IMR-90 (cell line): ENCODE results near the gene CAMKMT. TPM values are rescaled to one million over a fixed set of nuclear protein-coding genes. Genes with fewer than 3 reads are reported as not detected.

ENCODE experiments used
- ATAC-seq: fragments of 200-7000 bp; cut with Tn5 transposase; 2 replicates; pipeline ENCODE4 v1.9.1; 2020; ENCODE audit warnings: low read depth, mild to moderate bottlenecking, moderate library complexity
- BruUV-seq: library from RNA; stranded (reverse); fragments of 400-500 nt; replicated peaks from 2 replicates; lab custom pipeline; 2021; lab: Mats Ljungman, UMichigan
- CTCF ChIA-PET: fragments of 300-600 bp; formaldehyde crosslinking; extraction: SDS; loops from one replicate; lab custom pipeline; 2021; ENCODE audit warnings: antibody characterized with exemption; lab: Yijun Ruan, JAX
- POLR2A ChIA-PET: fragments of 300-600 bp; sonication (Branson Sonifier 250); formaldehyde crosslinking; loops from one replicate; lab custom pipeline; 2022; ENCODE audit warnings: antibody characterized with exemption; ENCODE audit not compliant: unreplicated experiment; lab: Charles Lee
- DNase-seq: peaks from one replicate; pipeline ENCODE4 v3.0.0; 2013
- H2AFZ ChIP-seq: replicated peaks from 2 replicates; pipeline ENCODE3; 2013; ENCODE audit warnings: low read length, mild to moderate bottlenecking; ENCODE audit not compliant: poor library complexity
- H2AK5ac ChIP-seq: 2 replicates; pipeline ENCODE4 v1.6.1; 2013; ENCODE audit warnings: low read depth, low read length, inconsistent platforms
- H2AK9ac ChIP-seq: replicated peaks from 2 replicates; pipeline ENCODE3; 2013; ENCODE audit warnings: mild to moderate bottlenecking, low read depth, low read length, moderate library complexity; ENCODE audit not compliant: poor library complexity
- H2BK120ac ChIP-seq: 2 replicates; pipeline ENCODE4 v1.6.1; 2013; ENCODE audit warnings: low read depth, low read length, inconsistent platforms
- H2BK15ac ChIP-seq: 3 replicates; pipeline ENCODE4 v1.6.1; 2013; ENCODE audit warnings: low read depth, low read length, inconsistent platforms
- H2BK20ac ChIP-seq: 2 replicates; pipeline ENCODE4 v1.6.1; 2013; ENCODE audit warnings: low read depth, mild to moderate bottlenecking, inconsistent platforms, low read length, moderate library complexity
- H2BK5ac ChIP-seq: 2 replicates; pipeline ENCODE4 v1.6.1; 2013; ENCODE audit warnings: mild to moderate bottlenecking, low read depth, low read length, inconsistent platforms; ENCODE audit not compliant: poor library complexity, severe bottlenecking
- H3K14ac ChIP-seq: replicated peaks from 2 replicates; pipeline ENCODE4 v1.6.1; 2013; ENCODE audit warnings: low read depth, low read length, inconsistent platforms
- H3K18ac ChIP-seq: 2 replicates; pipeline ENCODE4 v1.6.1; 2013; ENCODE audit warnings: low read depth, low read length, control low read depth
- H3K23ac ChIP-seq: 2 replicates; pipeline ENCODE4 v1.6.1; 2013; ENCODE audit warnings: low read depth, low read length, inconsistent platforms
- H3K27ac ChIP-seq: 2 replicates; pipeline ENCODE4 v1.5.1; 2013; ENCODE audit warnings: mild to moderate bottlenecking, control low read depth, low read length; ENCODE audit not compliant: insufficient read depth
- H3K27me3 ChIP-seq: 2 replicates; pipeline ENCODE4 v1.6.1; 2013; ENCODE audit warnings: low read length; ENCODE audit not compliant: control insufficient read depth, insufficient read depth
- H3K36me3 ChIP-seq: 2 replicates; pipeline ENCODE4 v1.6.1; 2013; ENCODE audit warnings: low read length, mixed read lengths; ENCODE audit not compliant: control insufficient read depth, insufficient read depth
- H3K4ac ChIP-seq: 2 replicates; pipeline ENCODE4 v1.6.1; 2013; ENCODE audit warnings: low read depth, low read length, inconsistent platforms
- H3K4me1 ChIP-seq: 2 replicates; pipeline ENCODE4 v1.6.1; 2013; ENCODE audit warnings: low read length, mixed read lengths; ENCODE audit not compliant: control insufficient read depth, insufficient read depth
- H3K4me2 ChIP-seq: 2 replicates; pipeline ENCODE4 v1.6.1; 2013; ENCODE audit warnings: low read depth, mild to moderate bottlenecking, control low read depth, low read length, moderate library complexity
- H3K4me3 ChIP-seq: 2 replicates; pipeline ENCODE4 v1.5.1; 2013; ENCODE audit warnings: low read depth, mild to moderate bottlenecking, control low read depth, low read length, moderate library complexity; ENCODE audit not compliant: insufficient read depth
- H3K56ac ChIP-seq: 2 replicates; pipeline ENCODE4 v1.6.1; 2013; ENCODE audit warnings: low read length, inconsistent platforms; ENCODE audit not compliant: insufficient read depth; ENCODE audit errors: extremely low read depth
- H3K79me1 ChIP-seq, 2 experiments: 2 replicates each; pipeline ENCODE4 v1.6.1; 2013; ENCODE audit warnings: low read length in 2 of 2, inconsistent platforms in 1 of 2, low read depth in 1 of 2
- H3K9ac ChIP-seq: 2 replicates; pipeline ENCODE4 v1.6.1; 2013; ENCODE audit warnings: low read depth, low read length, control low read depth
- H3K9me1 ChIP-seq: 2 replicates; pipeline ENCODE4 v1.6.1; 2013; ENCODE audit warnings: low read length, inconsistent platforms; ENCODE audit not compliant: insufficient read depth
- H3K9me3 ChIP-seq: 2 replicates; pipeline ENCODE4 v1.6.1; 2013; ENCODE audit warnings: low read length; ENCODE audit not compliant: control insufficient read depth, insufficient read depth
- H4K20me1 ChIP-seq: 2 replicates; pipeline ENCODE4 v1.6.1; 2013; ENCODE audit warnings: low read length, inconsistent platforms; ENCODE audit not compliant: insufficient read depth
- H4K5ac ChIP-seq: 2 replicates; pipeline ENCODE4 v1.6.1; 2013; ENCODE audit warnings: mild to moderate bottlenecking, low read depth, low read length, control low read depth
- H4K8ac ChIP-seq, 2 experiments: 2 replicates each; pipeline ENCODE4 v1.6.1; 2013; ENCODE audit warnings: low read depth in 2 of 2, low read length in 2 of 2, control low read depth in 1 of 2, inconsistent platforms in 1 of 2
- H4K91ac ChIP-seq: 2 replicates; pipeline ENCODE4 v1.6.1; 2013; ENCODE audit warnings: low read depth, low read length, inconsistent platforms; ENCODE audit not compliant: insufficient read depth
- ELK1 ChIP-seq: fragments of 150-350 bp; IDR thresholded peaks from 2 replicates; pipeline ENCODE4 v1.6.1; 2016; ENCODE audit warnings: low read depth, mild to moderate bottlenecking, low read length, moderate library complexity, borderline replicate concordance
- WGBS, 2 experiments: methylation state at CpG; one replicate each; pipeline versions ENCODE4 v1.1.5 to v1.1.7; 2013; ENCODE audit warnings: missing lambda C conversion rate in 2 of 2; ENCODE audit not compliant: insufficient read length in 1 of 2; ENCODE audit errors: extremely low coverage in 2 of 2; 5-methylcytosine and 5-hydroxymethylcytosine counted together
- dilution Hi-C: fragments of 300-500 bp; cut with HindIII; formaldehyde crosslinking; loops from one replicate; pipeline ENCODE4 v1.14.3; 2018; ENCODE audit warnings: low sequenced_read_pairs; ENCODE audit not compliant: unreplicated experiment
- in situ Hi-C: fragments of 300-500 bp; cut with MboI; formaldehyde crosslinking; loops from 3 replicates; pipeline ENCODE4 v1.14.3; 2019; ENCODE audit warnings: low sequenced_read_pairs, inconsistent platforms, mixed read lengths
- intact Hi-C: fragments of 100-400 bp; cut with micrococcal nuclease; formaldehyde crosslinking; loops from 2 replicates; pipeline ENCODE4 v1.10.0; 2022
- polyA plus RNA-seq, 3 experiments: library from polyadenylated mRNA; depleted of rRNA; stranded (reverse); fragments of >200 nt; gene quantifications; 2 replicates each; pipeline ENCODE4 v1.2.3, GENCODE V29; 2012; ENCODE audit warnings: low replicate concordance in 1 of 3
- total RNA-seq: library from RNA; depleted of rRNA; stranded (reverse); fragments of >200 nt; gene quantifications from 2 replicates; pipeline ENCODE4 v1.2.3, GENCODE V29; 2012

The CAMKMT gene
- total and polyA plus RNA-seq, 2 of the 4 experiments (the other 2 are of a cell fraction), result 4.4 to 6.8 TPM

- ATAC-seq, result no peak
- no peaks in the 10 kb centered on the region for H4K20me1 ChIP-seq
- no peaks in the 10 kb centered on the region for H3K36me3 ChIP-seq
- H3K18ac ChIP-seq, result no peak overlapping the region
- H2AK5ac ChIP-seq, result no peak overlapping the region
- WGBS, 2 experiments, result no CpG with 5 or more reads among the region's 2 CpGs
- H3K4me2 ChIP-seq, result no peak overlapping the region
- no peaks in the 10 kb centered on the region for H3K27me3 ChIP-seq
- H3K14ac ChIP-seq, result no peak overlapping the region
- H3K56ac ChIP-seq, result no peak overlapping the region
- no peak overlapping the region for H3K23ac ChIP-seq
- in situ Hi-C loops, result no loop called here
- intact Hi-C loops, result no loop called here
- H3K9ac ChIP-seq, result no peak overlapping the region
- no peak overlapping the region for H2BK5ac ChIP-seq
- no peaks in the 10 kb centered on the region for H3K4me1 ChIP-seq
- H2AFZ ChIP-seq, result no peak overlapping the region
- H2AK9ac ChIP-seq, result no peak overlapping the region
- BruUV-seq, result no TSS peak
- no peak for TF ChIP-seq ELK1
- H3K9me1 ChIP-seq, result no peaks in the 10 kb centered on the region
- no peak overlapping the region for H3K27ac ChIP-seq
- H2BK20ac ChIP-seq, result no peak overlapping the region
- no peak overlapping the region for H4K5ac ChIP-seq
- H4K8ac ChIP-seq, result no peak overlapping the region
- H3K9me3 ChIP-seq, result no peaks in the 10 kb centered on the region
- H3K4me3 ChIP-seq, result no peak overlapping the region
- H4K91ac ChIP-seq, result no peak overlapping the region
- dilution Hi-C loops, result no loop called here
- CTCF ChIA-PET, result no interaction called here
- H3K4ac ChIP-seq, result no peak overlapping the region
- POLR2A ChIA-PET, result no interaction called here
- no peak for DNase-seq
- H2BK15ac ChIP-seq, result no peak overlapping the region
- no peak overlapping the region for H2BK120ac ChIP-seq
- no peaks in the 10 kb centered on the region for H3K79me1 ChIP-seq
Measured at GRCh38 chr2:44569491-44569890, 207.7 kb downstream of the CAMKMT start.
